ENCODE measurements around the gene C1orf35.

DNA sequence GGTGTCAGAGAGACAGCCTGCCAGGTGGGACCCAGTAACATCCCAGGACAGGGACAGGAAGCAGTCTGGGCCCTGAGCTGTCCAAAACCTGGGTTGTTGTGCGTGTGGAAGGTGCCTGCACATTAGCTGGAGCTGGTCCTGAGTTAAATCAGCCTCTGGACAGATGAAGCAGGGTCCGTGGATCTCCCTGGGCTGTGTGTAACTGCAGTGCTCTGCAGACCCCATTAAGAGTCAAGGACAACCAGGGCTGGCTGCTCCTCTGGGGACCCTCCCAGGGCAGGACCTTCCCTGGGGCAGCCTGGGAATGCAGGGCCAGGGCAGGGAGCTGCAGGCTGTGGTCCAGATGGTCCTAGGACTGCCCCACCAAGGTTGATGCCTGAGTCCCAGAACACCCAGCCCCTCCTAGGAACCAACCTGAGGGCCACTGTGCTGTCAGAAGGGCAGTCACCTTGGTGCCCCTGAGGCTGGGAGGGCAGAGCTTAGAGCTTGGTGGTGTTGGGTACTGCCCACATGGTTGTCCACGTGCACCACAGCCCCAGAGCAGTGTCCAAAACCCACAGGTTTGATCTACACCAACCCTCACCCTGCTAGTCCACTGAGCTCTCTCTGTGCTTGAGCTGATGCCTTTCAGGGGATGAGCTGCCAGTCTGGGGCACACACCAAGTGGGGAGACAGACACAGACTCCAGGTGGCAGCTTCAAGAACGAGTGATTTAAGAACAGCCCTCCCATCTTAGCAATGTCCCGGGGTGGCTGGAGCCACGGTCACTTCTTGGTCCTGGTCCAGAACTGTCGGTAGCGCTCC, 3.1 kb upstream of the C1orf35 start:
- TF ChIP-seq, protein P1, sequence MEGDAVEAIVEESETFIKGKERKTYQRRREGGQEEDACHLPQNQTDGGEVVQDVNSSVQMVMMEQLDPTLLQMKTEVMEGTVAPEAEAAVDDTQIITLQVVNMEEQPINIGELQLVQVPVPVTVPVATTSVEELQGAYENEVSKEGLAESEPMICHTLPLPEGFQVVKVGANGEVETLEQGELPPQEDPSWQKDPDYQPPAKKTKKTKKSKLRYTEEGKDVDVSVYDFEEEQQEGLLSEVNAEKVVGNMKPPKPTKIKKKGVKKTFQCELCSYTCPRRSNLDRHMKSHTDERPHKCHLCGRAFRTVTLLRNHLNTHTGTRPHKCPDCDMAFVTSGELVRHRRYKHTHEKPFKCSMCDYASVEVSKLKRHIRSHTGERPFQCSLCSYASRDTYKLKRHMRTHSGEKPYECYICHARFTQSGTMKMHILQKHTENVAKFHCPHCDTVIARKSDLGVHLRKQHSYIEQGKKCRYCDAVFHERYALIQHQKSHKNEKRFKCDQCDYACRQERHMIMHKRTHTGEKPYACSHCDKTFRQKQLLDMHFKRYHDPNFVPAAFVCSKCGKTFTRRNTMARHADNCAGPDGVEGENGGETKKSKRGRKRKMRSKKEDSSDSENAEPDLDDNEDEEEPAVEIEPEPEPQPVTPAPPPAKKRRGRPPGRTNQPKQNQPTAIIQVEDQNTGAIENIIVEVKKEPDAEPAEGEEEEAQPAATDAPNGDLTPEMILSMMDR (conservative IDR thresholded peaks at IDR 0.05; ENCODE audit: low read depth, low read length), result no peak
- TF ChIP-seq, protein P2, sequence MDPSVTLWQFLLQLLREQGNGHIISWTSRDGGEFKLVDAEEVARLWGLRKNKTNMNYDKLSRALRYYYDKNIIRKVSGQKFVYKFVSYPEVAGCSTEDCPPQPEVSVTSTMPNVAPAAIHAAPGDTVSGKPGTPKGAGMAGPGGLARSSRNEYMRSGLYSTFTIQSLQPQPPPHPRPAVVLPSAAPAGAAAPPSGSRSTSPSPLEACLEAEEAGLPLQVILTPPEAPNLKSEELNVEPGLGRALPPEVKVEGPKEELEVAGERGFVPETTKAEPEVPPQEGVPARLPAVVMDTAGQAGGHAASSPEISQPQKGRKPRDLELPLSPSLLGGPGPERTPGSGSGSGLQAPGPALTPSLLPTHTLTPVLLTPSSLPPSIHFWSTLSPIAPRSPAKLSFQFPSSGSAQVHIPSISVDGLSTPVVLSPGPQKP (IDR thresholded peaks at IDR 0.05; ENCODE audit: borderline replicate concordance, low read depth, low read length), result no peak
- no peak for TF ChIP-seq SMC3 (IDR thresholded peaks at IDR 0.05; ENCODE audit: low read depth, low read length)
- no peak for TF ChIP-seq POLR2A (IDR thresholded peaks at IDR 0.05; ENCODE audit: low read depth, low read length)
- TF ChIP-seq MAFK (IDR thresholded peaks at IDR 0.05; ENCODE audit: low read depth, low read length), result no peak
- no peak for TF ChIP-seq RCOR1 (IDR thresholded peaks at IDR 0.05; ENCODE audit: insufficient replicate concordance, low read length)
- no peak for TF ChIP-seq MXI1 (IDR thresholded peaks at IDR 0.05; ENCODE audit: borderline replicate concordance, low read depth, low read length)
- TF ChIP-seq, protein P3, sequence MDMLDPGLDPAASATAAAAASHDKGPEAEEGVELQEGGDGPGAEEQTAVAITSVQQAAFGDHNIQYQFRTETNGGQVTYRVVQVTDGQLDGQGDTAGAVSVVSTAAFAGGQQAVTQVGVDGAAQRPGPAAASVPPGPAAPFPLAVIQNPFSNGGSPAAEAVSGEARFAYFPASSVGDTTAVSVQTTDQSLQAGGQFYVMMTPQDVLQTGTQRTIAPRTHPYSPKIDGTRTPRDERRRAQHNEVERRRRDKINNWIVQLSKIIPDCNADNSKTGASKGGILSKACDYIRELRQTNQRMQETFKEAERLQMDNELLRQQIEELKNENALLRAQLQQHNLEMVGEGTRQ (IDR thresholded peaks at IDR 0.05; ENCODE audit: low read depth, low read length), result no peak
- no peak for TF ChIP-seq RFX5 (IDR thresholded peaks at IDR 0.05; ENCODE audit: low read depth, low read length)

All from IMR-90 (cell line).